Neural cell (in vitro differentiated cells): ENCODE results near the gene LETM1. TPM values are rescaled to one million over a fixed set of nuclear protein-coding genes. Genes with fewer than 3 reads are reported as not detected.

ENCODE experiments used
- H2AFZ ChIP-seq: fragments of 200-600, 300-800 bp; sonication (generic), shearing (Covaris generic); 2 replicates; pipeline ENCODE4 v1.6.0; 2014; ENCODE audit warnings: low read depth, mild to moderate bottlenecking, antibody characterized with exemption, low read length, moderate library complexity
- H3F3A ChIP-seq: fragments of 200-600 bp; shearing (Covaris generic); 2 replicates; pipeline ENCODE4 v1.6.1; 2016; ENCODE audit warnings: mild to moderate bottlenecking, moderate library complexity, mixed read lengths, antibody characterized with exemption, low read length; ENCODE audit not compliant: insufficient read depth, poor library complexity, severe bottlenecking
- H3K27ac ChIP-seq: fragments of 200-600, 300-800 bp; sonication (generic), shearing (Covaris generic); 2 replicates; pipeline ENCODE4 v1.5.1; 2014; ENCODE audit warnings: mild to moderate bottlenecking, low read length, moderate library complexity
- H3K27me3 ChIP-seq: fragments of 300-800, 200-600 bp; sonication (generic), shearing (Covaris generic); 2 replicates; pipeline ENCODE4 v1.6.0; 2014; ENCODE audit warnings: mild to moderate bottlenecking, low read depth, low read length, moderate library complexity; ENCODE audit not compliant: insufficient read depth
- H3K36me3 ChIP-seq: fragments of 300-800, 200-600 bp; sonication (generic), shearing (Covaris generic); 2 replicates; pipeline ENCODE4 v1.5.1; 2014; ENCODE audit warnings: mild to moderate bottlenecking, antibody characterized with exemption, low read length, moderate library complexity; ENCODE audit not compliant: insufficient read depth
- H3K4me2 ChIP-seq: fragments of 300-800, 200-600 bp; sonication (generic), shearing (Covaris generic); 2 replicates; pipeline ENCODE4 v1.6.0; 2014; ENCODE audit warnings: mild to moderate bottlenecking, low read length
- H3K4me3 ChIP-seq: fragments of 300-800, 200-600 bp; sonication (generic), shearing (Covaris generic); 2 replicates; pipeline ENCODE4 v1.5.1; 2014; ENCODE audit warnings: mild to moderate bottlenecking, low read length, moderate library complexity
- H3K79me2 ChIP-seq: fragments of 200-600 bp; shearing (Covaris generic); replicated peaks from 2 replicates; pipeline ENCODE4 v1.6.0; 2014; ENCODE audit warnings: mild to moderate bottlenecking, low read length, moderate library complexity; ENCODE audit not compliant: insufficient read depth
- H3K9ac ChIP-seq: fragments of 300-800, 200-600 bp; sonication (generic), shearing (Covaris generic); 2 replicates; pipeline ENCODE4 v1.6.1; 2016; ENCODE audit warnings: mild to moderate bottlenecking, low read length, mixed read lengths
- H3K9me2 ChIP-seq: fragments of 200-600 bp; shearing (Covaris generic); 2 replicates; pipeline ENCODE4 v1.6.1; 2016; ENCODE audit warnings: mild to moderate bottlenecking, low read length, mixed read lengths; ENCODE audit not compliant: insufficient read depth
- H3K9me3 ChIP-seq: fragments of 200-600, 300-800 bp; sonication (generic), shearing (Covaris generic); 2 replicates; pipeline ENCODE4 v1.6.1; 2016; ENCODE audit warnings: mild to moderate bottlenecking, mixed run types, low read length, moderate library complexity, mixed read lengths
- H4K20me1 ChIP-seq: fragments of 200-600 bp; shearing (Covaris generic); 2 replicates; pipeline ENCODE4 v1.6.1; 2016; ENCODE audit warnings: mild to moderate bottlenecking, mixed run types; ENCODE audit not compliant: insufficient read depth
- CTCF ChIP-seq: fragments of 450-650 bp; IDR thresholded peaks from 2 replicates; pipeline ENCODE4 v1.5.1; 2014; ENCODE audit warnings: antibody characterized with exemption, mild to moderate bottlenecking, moderate library complexity; ENCODE audit not compliant: poor library complexity, severe bottlenecking
- EP300 ChIP-seq: fragments of 450-650 bp; conservative IDR thresholded peaks from 2 replicates; pipeline ENCODE4 v1.6.1; 2014; ENCODE audit warnings: antibody characterized with exemption, mild to moderate bottlenecking, moderate library complexity; ENCODE audit not compliant: poor library complexity, severe bottlenecking
- EZH2 ChIP-seq: fragments of 200-600, 300-800 bp; shearing (Covaris generic), sonication (generic); IDR thresholded peaks from 2 replicates; pipeline ENCODE4 v1.6.1; 2014; ENCODE audit warnings: antibody characterized with exemption, low read length, borderline replicate concordance, mild to moderate bottlenecking; ENCODE audit not compliant: insufficient read depth, poor library complexity, severe bottlenecking
- MXI1 ChIP-seq: fragments of 450-650 bp; conservative IDR thresholded peaks from 2 replicates; pipeline ENCODE4 v1.6.1; 2014; ENCODE audit warnings: antibody characterized with exemption, mild to moderate bottlenecking; ENCODE audit not compliant: poor library complexity, severe bottlenecking
- POLR2AphosphoS5 ChIP-seq: IDR thresholded peaks from 2 replicates; pipeline ENCODE4 v1.6.1; 2012
- RAD21 ChIP-seq: fragments of 450-650 bp; conservative IDR thresholded peaks from 2 replicates; pipeline ENCODE4 v1.6.1; 2014; ENCODE audit warnings: antibody characterized with exemption, mild to moderate bottlenecking, moderate library complexity
- REST ChIP-seq: IDR thresholded peaks from 2 replicates; pipeline ENCODE4 v1.6.1; 2012; ENCODE audit warnings: borderline replicate concordance
- SMC3 ChIP-seq: fragments of 450-650 bp; conservative IDR thresholded peaks from 2 replicates; pipeline ENCODE4 v1.6.1; 2014; ENCODE audit warnings: antibody characterized with exemption, mild to moderate bottlenecking, moderate library complexity; ENCODE audit not compliant: poor library complexity
- polyA plus RNA-seq: library from polyadenylated mRNA; depleted of rRNA; stranded (reverse); fragments of >200 nt; gene quantifications from 2 replicates; pipeline ENCODE4 v1.2.3, GENCODE V29; 2014

LETM1 gene
- polyA plus RNA-seq, 1 donor from 2014 or later, result 38.9 TPM

GRCh38 chr4:1793496-1793840 is 62.5 kb downstream of the LETM1 start:
- H3K9me2 ChIP-seq, result no peaks in the 10 kb centered on the region
- H3K79me2 ChIP-seq, result no peaks in the 10 kb centered on the region
- no peak overlapping the region for H2AFZ ChIP-seq
- no peak overlapping the region for H3K4me2 ChIP-seq
- peaks cover 47% of the 10 kb centered on the region for H3K27me3 ChIP-seq
- no peaks in the 10 kb centered on the region for H3F3A ChIP-seq
- H3K27ac ChIP-seq, result no peak overlapping the region
- no peaks in the 10 kb centered on the region for H3K9me3 ChIP-seq
- no peaks in the 10 kb centered on the region for H4K20me1 ChIP-seq
- no peak overlapping the region for H3K4me3 ChIP-seq
- no peak overlapping the region for H3K9ac ChIP-seq
- TF ChIP-seq POLR2AphosphoS5 (no peak), MXI1 (no peak), CTCF (no peak), REST (no peak), SMC3 (no peak), EZH2 (no peak), RAD21 (no peak)
- no peaks in the 10 kb centered on the region for H3K36me3 ChIP-seq

GRCh38 chr4:1792832-1793495 is 63.0 kb downstream of the LETM1 start, which contains the start of gene FGFR3:
TSS of gene FGFR3 (plus strand) at chr4:1793293. CDS start at chr4:1793935, 642 bp downstream.
- Histone ChIP-seq H3F3A (no peaks in the 10 kb centered on the region), H3K4me2 (no peak within 1 kb of the TSS), H3K36me3 (no peaks in the 10 kb centered on the region), H3K9ac (no peak within 1 kb of the TSS), H2AFZ (no peak within 1 kb of the TSS), H3K79me2 (no peaks in the 10 kb centered on the region), H3K9me3 (no peaks in the 10 kb centered on the region), H3K4me3 (peak within 1 kb of the TSS; percentile 57), H3K9me2 (no peaks in the 10 kb centered on the region), H3K27me3 (peaks cover 47% of the 10 kb centered on the region), H4K20me1 (no peaks in the 10 kb centered on the region), H3K27ac (no peak within 1 kb of the TSS)
- TF ChIP-seq EZH2 (peak; percentile 32), EP300 (no peak), SMC3 (no peak)
